ENCODE data around the gene SH2B3.

DNA sequence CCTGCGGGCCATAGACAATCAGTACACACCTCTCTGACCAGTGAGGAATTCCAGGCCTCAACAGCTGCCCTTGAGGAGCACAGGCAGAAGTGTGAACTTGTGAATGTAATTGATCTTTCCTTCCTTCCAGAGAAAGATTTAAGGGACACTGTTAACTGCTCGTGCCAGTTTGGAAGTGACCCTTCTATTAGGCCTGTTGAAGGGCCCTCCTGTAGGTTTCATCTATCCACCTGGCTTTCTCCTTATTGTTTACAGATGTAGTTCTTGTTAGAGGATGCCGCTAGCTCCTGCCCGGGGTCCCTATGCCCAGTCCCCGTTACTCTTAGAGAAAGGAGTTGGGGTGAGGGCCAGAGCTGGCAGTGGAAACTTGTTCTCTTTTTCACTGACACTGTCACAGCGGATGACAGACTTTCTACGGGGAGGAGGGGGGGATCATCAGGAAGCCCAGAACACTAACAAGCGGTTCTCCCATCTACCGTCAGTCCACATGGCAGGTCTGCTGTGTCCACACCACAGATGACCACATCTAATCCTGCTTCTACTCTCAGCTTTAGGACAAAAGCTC is 42.6 kb downstream of the SH2B3 start:
- TF ChIP-seq, protein P1, sequence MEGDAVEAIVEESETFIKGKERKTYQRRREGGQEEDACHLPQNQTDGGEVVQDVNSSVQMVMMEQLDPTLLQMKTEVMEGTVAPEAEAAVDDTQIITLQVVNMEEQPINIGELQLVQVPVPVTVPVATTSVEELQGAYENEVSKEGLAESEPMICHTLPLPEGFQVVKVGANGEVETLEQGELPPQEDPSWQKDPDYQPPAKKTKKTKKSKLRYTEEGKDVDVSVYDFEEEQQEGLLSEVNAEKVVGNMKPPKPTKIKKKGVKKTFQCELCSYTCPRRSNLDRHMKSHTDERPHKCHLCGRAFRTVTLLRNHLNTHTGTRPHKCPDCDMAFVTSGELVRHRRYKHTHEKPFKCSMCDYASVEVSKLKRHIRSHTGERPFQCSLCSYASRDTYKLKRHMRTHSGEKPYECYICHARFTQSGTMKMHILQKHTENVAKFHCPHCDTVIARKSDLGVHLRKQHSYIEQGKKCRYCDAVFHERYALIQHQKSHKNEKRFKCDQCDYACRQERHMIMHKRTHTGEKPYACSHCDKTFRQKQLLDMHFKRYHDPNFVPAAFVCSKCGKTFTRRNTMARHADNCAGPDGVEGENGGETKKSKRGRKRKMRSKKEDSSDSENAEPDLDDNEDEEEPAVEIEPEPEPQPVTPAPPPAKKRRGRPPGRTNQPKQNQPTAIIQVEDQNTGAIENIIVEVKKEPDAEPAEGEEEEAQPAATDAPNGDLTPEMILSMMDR (IDR thresholded peaks at IDR 0.05; ENCODE audit: low read length) = no peak
- TF ChIP-seq EZH2 (optimal IDR thresholded peaks at IDR 0.05; ENCODE audit: low read depth, low read length) = no peak
- no peak for TF ChIP-seq EZH2phosphoT487 (IDR thresholded peaks at IDR 0.05; ENCODE audit: low read length)
